ENCODE results near the gene LRP8.

LRP8 gene

DNA sequence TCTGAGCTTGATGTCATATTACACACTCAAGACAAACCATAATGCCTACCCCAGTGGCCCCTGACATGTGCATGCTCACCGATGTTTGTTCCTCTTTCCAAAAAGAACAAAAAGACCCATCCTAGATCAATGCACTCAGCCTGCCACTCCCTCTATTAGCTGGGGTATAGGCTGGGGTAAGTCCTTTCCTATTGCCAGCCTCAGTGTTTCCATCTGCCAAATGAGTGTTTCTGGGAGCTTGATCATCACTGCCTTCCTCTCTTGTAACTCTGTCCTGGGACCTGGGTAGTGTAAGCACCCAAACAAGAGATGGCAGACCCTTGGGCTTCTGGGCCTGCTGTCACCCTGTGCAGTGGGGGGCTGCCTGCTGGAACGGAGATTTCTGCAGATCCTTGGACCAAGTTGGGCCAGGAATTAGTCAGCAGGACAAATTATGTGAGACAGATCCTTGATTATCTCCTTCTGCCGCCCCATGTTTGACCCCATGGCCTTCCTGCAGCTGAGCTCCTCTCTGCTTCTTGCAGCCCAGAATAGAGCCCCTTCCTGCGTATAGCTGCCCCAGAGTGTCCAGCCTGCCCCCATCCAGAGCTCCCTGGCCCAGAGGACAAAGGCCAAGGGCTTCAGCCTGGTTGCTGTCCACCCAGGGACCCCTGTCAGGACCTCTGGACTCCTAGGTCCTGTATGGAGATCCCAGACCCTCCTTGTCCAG, 31.5 kb upstream of the LRP8 start:
- DNase-seq: no peak

DNA sequence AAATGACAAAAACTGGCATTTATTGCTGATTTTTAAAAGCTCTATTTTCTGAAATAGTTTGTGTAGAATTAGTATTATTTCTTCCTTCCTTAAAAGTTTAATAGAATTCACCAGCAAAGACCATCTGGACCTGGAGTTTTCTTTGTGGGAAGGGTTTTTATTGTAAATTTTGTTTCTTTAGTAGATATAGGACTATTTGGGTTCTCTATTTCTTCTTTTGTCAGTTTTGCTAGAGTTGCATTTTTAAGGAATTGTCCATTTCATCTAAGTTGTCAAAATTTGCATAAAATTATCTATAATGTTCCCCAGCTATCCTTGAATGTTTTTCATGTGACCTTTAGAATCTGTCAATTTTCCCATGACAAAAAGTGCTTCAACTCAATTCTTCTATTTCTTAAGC, 28.8 kb upstream of the LRP8 start:
- DNase-seq: no peak

DNA sequence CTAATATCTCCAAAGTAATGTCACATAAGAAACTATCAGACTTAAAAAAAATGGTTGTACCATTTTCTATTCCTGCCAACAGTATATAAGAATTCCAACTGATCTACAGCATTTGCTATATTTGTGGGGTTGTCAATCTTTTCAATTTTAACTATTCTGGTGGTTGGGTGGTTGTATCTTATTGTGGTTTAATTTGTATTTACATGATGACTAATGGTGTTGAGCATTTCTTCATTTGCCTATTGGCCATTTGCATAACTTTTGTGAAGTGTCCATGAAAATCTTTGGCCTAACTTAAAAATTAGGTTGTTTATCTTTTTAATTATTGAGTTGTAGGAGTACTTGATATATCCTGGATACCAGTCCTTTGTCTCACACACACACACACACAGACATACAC, 26.2 kb upstream of the LRP8 start:
- no peak for DNase-seq

DNA sequence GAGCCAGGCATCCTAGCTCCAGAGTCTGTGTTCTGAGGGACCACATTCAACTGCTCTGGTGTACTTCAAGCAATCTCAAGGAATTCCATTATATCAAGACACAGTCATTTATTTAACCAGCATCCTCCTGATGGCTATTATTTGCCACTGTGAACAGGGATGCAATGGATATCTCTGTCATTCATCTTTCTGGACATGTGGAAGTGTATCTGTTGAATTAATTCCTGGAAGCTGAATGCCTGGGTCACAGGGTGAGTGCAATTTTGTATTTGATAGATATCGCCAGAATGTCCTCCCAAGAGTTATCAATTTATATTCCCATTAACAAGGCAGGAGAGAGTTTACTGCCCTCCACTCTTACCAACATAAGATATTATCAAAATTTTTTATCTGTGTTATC, 24.7 kb upstream of the LRP8 start:
- no peak for DNase-seq

DNA sequence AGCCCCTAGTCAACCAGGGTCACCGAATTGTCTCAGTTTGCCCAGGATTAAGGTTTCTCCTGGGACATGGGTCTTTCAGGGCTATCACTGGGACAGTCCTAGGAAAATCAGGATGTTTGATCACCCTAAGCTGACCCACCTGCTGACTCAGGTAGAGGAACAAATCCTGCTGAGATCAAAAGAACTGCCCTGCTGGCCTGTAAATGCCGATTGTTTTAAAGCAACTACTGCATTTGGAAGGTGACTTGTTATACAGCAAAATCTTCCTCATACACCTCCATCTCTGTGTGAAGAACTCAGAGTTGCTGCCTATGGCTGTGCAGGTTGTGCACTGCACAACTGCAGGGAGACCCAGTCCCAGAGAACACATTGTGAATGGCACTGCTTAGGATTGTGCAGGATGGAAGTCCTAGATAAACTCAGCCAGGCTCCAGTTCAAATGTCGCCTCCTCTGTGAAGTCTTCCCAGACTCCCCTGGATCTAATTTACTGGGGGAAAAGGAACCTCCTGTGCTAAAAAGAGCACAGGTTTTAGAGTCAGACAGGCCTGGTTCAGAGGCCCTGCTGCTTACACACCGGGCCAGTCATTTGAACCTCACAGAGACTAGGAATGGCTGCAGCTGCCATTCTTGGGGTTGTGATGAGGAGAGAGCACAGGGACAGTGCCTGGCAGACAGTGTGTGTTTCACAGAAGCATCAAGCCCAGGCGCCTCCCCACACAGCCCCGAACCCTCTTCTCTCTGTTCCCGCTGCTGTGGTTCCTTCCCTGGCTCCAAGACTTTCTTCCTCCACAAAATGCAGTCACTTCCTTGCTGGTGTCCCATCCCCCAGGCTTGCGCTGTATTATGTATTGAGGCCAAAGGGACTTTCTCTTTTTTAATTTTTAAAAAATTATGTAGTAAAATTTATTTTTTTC, 23.2 kb upstream of the LRP8 start:
- no peak for DNase-seq

DNA sequence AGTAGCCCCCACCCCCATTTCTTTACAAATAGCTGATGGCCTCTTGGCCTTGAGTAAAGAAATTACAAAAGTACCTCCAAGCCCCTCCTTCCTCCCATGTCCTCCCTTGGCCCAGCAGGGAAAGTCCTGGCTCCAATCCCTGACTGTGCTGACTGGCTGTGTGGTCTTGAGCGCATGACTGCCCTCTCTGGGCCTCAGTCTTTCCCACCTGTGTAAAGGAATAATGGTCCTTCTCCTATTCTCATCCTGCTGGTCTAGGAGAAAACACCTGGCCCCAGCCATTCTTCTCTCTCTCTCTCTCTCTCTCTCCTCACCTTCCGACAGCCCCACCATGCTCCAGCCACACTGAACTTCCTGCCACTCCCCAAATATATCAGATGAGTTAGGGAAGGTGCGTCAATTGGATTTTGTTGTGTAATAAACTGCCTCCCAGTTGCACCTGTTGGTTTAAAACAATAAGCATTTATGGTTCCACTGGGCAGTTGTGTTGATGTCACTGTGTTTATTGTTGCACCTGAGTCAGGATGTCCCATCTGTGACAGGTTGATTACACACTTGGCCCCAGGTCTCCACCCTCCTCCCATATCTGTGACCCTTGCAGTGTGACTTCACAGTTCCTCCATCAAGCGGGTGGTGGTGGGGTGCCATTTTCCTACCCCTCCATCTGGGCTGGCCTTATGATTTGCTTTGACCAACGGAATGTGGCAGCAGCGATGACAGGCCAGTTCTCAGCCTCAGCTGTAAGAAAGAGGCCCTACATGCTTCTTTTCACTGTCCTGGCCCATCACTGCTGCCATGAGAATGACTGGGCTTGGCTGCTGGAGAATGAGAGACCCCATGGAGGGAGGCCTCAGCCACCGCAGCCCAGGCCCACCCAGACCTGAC, 22.3 kb upstream of the LRP8 start:
- no peak for DNase-seq

DNA sequence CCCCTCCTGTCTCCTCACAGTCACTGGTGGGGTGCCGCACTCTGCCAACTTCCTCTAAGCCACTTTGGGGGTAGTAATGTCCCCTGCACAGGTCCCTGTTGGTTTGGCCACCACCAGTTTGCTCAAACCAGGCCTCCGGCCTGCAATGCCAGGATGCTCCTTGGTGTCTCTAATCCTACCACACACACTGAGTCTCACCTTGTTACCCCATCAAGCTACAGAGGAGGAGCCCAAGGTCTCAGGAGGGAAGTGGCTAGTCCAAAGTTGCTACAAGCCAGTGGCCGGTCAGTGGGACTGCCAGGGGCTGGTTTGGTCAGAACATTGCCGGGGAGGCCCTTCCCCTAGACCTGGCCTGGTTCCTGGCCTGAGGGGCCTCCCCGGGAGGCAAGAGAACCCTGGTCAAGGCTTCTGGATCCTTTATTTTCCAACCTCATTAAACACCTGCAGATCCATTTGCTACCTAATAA, 21.5 kb upstream of the LRP8 start:
- no peak for DNase-seq

DNA sequence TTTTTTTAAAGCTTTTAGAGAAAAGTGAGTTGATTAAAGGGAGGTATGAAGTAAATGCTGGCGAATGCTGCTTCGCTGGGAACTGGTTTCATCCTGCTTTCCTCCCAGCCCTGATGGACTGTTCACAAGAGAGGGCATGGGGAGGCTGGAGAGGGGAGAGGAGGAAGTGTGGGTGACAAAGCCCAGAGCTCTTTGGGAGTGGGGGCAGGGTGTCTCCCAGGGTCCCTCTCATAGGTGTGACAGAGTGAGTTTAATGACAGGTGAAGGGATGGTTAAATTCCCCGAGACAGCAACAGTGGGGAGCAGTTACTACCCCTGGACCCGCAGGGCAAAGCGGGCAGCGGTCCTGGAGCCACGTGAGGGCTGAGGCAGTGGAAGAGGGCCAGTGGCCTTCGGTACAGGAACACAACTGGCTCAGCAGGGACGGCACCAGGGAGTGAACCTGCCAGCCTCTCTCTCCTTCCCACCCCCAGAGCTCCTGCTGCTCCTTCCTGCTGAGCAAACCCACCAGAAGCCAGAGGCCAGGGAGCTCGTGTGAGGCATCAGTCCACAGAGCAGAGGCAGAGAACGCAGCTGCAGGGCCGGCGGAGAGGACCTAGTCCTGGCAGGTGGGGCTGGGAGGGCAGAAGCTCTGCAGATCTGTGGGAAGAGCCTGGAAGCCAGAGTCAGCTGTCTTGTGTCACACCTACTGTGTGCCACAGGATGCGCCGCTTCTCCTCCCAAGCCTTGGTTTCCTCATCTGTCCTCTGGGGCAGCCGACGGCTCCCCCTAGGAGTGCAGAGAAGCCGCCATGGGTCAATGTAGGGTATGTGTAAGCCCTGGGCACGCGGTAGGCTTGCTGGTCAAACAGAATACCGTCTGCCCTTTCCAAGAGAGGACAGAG, 20.9 kb upstream of the LRP8 start:
- DNase-seq: no peak

DNA sequence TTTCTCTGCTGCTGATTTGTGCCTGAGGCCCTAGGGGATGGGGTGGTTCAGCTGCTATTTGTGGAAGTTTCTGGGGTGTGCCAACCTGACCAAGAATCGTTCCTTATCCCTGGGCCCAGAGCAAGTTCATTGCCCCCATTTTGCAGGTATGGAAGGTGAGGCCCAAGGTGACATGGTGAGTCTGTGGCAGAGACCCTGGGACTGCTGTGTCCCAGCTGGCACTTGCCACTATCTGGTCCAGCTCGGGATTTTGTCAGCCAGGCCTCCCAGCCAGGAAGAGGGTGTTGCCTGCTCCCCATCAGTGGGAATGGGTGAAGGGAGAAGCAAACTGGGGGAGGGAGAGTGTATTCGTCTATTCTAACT, 18.9 kb upstream of the LRP8 start:
- no peak for DNase-seq

DNA sequence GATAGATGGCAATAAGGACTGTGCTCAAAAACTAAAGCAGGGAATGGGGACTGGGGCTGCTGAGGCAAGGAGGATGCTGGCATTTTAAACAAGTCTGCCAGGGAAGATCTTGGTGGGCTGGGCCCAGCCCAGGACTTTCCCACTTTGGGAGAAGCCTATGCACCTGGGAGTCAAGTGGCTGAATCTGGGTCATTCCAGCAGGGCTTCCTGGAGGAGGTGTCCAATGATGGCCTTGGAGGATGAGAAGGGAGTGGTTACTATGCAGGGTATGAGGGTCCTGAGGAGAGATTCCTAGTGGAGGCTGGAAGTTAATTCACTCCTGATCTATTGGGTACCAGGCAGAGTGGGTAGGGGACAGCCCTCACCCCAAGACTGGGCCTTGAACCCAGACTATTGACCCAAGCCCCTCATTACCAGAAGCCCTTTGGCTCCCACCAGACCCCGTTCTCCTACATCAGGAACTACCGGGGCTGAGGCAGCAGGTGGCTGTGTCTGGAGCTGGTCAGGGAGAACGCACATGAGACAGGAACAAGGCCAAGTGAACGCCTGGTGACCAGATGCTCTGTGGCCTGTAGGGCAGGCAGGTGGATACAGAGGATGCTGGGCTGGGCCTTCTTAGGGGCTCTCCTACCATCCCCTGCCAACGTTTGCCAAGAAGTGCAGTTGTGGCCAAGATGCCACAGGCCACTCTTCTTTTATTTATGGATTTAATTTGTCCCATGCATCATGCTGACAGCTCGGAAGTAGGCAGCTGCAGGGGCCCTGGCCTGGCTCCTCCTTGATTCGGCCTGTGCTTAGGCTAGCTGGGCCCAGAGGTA, 18.3 kb upstream of the LRP8 start:
- DNase-seq: no peak

DNA sequence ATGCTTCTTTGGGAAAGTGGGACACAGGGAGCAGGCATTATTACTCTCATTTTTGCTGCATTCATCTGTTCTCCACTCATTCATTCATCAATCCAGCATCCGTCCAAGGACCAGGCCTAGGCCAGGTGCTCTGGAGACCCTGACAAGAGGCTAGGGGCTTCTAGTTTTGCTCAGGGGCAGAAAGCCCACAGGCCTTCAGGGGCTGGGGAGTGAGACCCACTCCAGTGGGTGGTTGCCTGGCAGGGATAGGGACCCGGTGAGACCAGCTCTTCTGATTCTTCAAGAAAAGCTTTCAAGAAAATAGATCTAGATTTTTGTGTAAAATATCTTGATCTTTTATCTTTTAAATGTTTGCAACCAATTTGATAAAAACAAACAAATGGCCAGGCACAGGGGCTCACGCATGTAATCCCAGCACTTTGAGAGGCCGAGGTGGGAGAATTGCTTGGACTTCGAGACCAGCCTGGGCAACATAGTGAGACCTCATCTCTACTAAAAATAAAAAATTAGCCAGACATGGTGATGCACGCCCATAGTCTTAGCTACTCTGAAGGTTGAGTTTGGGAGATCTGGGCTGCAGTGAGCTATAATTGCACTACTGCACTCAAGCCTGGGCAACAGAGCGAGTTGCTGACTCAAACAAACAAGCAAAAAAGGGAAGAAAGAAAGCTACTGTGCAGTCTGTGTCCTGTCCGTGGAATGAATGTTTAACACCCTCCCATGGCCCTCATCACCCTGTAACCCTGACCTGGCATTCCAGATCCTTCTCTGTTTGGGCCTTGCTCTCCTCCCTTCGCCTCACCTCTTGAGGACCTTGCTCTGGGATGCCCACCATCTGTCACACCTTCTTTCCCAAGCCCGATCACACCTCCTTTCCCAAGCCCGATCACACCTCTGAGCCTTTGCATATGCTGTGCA, 17.3 kb upstream of the LRP8 start:
- no peak for DNase-seq

DNA sequence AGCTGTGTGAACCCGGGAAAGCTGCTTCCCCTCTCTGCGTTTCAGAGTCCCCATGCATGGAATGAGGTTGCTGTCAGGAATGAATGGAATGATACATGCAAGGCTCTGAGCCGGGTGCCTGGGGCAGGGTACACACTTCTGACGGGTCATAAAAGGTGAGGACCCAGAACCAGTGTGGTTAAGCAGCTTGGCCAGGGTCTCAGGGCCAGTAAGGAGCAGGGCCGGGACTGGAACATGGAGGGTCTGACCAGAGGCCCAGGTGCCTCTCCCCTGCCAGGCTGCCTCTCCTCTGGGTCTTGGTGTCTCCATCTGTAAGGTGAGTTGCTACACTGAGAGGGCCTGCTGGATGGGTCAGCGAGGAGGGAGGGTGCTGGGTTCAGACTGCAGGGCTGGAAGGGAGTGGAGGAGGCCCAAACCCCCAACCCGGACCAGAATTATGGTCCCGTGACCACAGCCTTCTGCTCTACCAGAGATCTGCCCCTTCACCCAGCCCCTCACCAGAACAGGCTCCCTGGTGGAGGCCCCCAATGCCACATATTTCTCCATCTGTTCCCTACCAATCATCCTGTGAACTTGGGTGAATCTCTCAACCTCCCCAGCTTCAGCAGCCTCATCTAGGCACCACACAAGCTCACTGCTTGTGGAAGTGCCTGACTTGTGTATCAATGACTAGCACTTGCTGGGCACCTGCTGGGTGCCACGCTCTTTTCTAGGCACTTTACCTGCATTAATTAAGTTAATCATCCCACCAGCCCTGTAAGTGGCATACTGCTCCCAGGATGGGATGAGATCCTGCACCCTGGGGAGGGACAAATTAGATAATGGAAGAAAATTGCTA, 16.2 kb upstream of the LRP8 start:
- no peak for DNase-seq

DNA sequence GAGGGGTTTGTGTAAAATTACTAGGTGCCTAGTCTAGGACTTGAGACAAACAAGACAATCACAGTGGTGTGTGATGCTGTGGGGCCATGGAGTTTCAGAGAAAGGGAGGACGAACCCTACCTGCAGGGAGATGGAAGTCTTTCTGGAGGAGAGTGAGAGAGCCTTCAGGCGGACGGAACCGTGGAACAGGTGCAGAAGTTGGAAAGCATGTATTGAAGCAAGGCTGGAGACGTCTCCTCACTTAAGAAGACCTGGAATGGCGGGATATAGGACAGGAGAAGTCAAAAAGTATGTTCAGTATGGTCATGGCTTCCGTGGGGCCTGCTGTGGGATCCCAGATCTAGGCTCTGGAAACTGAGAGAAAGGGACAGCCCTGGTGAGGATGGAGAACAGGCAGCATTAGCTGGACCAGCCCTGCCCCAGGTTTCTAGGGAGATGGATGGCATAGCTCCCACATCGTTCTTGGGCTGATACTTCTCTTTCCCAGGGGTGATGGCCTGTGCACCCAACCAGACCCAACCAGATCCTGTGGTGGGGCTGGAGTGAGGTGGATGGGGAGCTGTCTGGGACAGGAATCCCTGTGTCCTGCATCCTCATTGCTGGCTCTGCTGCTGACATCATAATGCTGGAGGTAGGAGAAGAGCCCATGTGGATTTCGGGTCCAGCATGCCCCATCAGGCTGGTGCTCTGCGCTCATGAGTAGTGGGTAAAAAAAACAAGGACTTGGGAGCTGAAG, 15.0 kb upstream of the LRP8 start:
- DNase-seq: no peak

DNA sequence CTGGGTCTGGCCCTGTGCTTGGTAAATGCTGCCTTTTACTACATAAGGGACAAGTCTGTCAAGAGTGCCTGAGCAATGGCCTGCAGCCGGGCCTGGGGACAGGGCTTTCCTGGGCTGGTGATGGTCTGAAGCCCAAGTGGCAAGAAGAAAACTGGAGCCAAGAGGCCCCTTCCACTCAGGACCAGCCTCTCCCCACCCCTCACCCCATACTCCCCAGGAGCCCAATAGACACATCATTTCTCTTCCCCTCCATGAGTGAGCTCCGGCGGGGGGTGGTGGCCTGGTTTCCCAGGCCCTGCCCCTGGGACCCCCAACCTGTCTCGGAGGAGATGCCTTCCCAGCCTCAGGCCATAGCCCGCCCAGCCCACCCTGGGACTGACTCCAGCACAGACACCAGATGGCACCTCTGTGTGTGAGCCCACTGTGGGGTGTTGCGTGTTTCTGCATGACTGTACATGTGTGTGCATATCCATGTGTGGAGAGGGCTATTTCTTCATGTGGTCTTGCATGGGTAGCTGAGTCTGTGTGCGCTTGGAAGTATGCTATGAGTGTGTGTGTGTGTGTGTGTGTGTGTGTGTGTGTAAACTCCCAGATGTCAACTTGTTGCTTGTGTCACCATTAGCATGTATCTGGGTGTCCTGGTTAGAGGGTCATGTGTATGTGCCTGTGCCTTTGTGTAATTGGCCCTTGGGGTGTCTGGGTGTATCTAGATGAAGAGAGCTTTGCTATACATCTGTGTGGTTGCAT, 14.3 kb upstream of the LRP8 start:
- DNase-seq: no peak

DNA sequence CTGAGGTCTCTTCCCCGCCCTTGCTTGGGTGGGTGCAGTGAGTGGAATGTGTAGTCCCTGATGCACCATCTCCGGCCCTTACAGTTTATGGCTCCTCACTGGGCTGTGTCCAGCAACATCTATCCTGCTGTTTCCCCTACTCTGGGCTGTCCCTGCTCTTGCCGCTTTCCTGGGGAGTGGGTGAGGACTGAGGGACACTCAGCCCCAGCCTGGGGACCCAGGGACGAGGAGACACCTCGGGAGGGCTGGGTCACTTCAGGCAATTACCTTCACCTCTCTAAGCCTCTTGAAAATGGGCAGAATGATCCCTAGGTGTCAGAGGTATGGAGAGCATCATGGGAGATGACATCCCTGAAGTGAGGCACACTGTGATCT, 13.6 kb upstream of the LRP8 start:
- DNase-seq: no peak

DNA sequence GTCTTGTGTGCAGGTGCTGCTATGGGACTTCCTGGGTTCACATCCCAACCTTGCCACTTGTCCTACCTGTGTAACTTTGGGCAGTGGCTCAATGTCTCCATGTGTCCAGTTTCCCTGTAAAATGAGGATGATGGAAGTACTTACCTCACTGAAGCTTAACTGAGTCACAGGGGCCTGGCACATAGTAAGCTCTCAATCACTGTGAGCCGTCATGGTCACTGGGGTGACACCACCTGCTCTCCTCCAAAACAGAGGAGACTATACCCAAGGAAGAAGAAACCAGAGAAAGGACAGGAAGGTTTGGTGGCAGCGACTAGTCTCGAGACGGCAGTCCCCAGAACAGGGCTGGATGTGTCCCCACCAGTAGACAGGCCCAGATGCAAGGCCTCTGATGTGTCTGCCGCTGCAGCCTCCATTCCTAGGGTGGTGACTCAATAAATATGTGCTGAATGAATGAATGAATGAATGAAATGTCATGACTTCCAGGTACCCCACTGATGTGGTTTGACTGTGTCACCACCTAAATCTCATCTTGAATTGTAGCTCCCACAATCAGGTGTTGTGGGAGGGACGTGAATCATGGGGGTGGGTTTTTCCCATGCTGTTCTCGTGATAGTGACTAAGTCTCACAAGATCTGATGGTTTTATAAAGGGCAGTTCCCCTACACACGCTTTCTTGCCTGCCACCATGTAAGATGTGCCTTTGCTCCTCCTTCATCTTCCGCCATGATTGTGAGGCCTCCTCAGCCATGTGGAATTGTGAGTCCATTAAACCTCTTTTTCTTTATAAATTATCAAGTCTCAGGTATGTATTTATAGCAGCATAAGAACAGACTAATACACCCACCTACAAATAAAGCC, 13.0 kb upstream of the LRP8 start:
- DNase-seq: no peak

Measured in fibroblast of upper back skin (primary cell).